GM19043 (cell line): ENCODE measurements around the gene SPOCD1.

ENCODE experiments used
- ATAC-seq: cut with Tn5 transposase; IDR thresholded peaks from one replicate; pipeline ENCODE4 v1.9.1; 2021; ENCODE audit warnings: low read depth; ENCODE audit not compliant: unreplicated experiment

Gene SPOCD1

DNA sequence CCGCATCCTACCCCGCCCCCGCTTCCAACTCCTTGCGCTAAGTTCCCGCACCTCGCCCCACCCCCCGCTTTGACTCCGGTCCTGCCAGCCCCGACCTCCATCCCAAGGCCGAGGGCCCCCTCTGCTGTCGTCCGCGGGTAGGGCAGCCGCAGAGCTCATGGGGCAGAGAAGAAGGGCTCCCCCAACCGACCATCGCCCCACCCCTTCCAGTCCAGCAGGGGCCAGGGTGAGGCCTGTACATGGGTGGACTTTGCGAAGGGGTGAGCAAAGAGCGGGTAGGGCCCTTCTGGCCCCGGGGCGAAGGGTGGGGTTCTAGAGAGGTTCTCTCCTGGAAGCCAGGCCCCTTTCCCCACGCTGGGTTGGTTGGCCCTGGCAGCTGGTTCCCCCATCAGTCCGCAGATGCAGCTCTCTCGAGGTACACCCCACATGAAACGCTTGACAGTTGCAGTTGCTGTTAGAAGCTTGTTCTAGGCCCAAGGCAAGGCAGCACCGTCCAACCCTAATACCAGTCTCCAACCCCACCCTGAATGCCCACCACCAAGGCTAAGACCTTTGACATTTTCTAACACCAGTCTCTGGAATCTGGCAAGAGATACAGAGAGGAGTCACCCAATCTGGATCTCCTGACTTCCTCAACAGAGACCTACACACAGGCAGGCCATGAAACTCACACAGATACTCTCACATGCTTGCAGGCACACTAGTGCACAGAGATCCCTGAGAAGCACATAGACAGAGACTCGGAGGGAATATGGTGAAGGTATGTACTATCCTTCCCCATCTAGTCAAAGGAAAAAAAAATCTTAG lies 26.4 kb downstream of the SPOCD1 start:
- ATAC-seq: peak; percentile 38

- ATAC-seq: peak; percentile 12
Observed at GRCh38 chr1:31788825-31789256, 27.0 kb downstream of the SPOCD1 start.

- peak; percentile 65 for ATAC-seq
Observed at GRCh38 chr1:31788138-31788824, 27.5 kb downstream of the SPOCD1 start.

GRCh38 chr1:31787786-31788137 lies 28.1 kb downstream of the SPOCD1 start:
- ATAC-seq: no peak

DNA sequence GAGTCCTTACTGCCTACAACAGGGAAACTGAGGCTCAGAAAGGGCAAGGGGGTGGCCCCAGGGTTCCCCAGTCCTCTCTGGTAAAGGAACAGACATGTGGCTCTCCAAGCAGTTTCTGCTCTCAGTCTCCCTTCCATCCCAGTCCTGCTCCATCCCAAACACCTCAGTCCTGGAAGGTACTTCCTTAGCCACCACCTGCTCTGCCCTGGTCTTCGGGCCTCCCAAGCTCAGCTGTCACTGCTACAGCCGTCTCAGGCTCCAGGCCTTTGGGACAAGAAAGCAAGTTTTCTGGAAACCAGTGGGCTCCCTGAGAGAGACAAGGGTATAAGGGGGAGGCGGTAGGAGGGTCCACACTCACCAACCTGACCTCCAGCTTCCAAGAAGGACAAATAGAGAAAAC lies 28.6 kb downstream of the SPOCD1 start:
- ATAC-seq: no peak

GRCh38 chr1:31786366-31787060 lies 29.3 kb downstream of the SPOCD1 start:
- no peak for ATAC-seq

GRCh38 chr1:31785947-31786290 lies 29.9 kb downstream of the SPOCD1 start:
- ATAC-seq: no peak

- no peak for ATAC-seq
Observed at GRCh38 chr1:31785020-31785946, 30.5 kb downstream of the SPOCD1 start.

GRCh38 chr1:31784356-31785019 lies 31.3 kb downstream of the SPOCD1 start:
- ATAC-seq: no peak

- no peak for ATAC-seq
Observed at GRCh38 chr1:31783846-31784245, 32.0 kb downstream of the SPOCD1 start.

DNA sequence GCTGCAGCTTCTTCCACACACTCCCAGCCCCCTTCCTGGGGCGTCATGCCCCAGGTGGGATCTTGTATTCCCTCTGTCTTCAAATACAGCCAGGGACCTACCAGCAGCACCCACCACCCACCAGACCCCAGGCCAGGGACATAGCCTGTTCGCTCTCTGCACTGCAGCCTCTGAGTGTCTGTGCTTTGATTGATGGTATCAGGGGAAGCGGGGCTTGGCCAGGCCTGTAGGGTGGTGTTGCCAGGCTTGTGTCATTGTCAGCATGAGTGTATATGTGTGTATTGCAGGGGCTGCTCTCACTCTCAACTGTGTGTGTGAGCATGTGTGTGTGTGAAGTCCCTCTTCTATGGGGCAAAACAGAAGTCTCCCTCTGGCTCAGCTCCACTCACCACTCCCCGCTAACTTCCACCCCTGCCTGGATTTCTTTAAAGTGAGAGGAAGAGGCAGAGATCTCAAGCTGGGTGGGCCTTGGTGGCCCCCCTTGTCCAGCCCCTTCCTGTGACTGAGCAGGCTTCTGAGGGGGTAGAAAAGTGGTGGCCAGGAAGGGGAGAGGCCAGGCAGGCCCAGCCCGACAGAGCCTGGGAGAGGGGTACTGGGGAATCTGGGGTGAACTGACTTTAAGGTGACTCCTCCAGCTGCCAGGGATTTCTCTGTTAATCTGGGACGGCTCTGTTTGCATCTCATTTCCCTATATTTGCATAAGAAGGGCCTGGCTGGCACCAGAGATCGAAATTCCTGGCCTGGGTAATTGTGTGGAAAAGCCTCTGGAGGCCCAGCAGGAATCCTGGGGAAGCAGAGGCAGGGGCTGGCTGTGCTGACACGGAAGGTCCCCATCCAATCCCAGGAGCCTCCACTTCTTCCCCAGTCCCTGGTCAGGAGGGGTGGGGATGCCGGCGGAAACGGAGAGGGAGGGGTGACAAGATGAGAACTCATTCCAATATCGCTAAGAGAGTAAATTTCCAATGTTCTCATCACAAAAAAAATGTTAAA lies 33.1 kb downstream of the SPOCD1 start:
- ATAC-seq: no peak

GRCh38 chr1:31781756-31782371 lies 34.0 kb downstream of the SPOCD1 start:
- ATAC-seq: no peak

GRCh38 chr1:31781138-31781755 lies 34.6 kb downstream of the SPOCD1 start:
- no peak for ATAC-seq

- ATAC-seq: no peak
Observed at GRCh38 chr1:31780632-31781031, 35.2 kb downstream of the SPOCD1 start.

DNA sequence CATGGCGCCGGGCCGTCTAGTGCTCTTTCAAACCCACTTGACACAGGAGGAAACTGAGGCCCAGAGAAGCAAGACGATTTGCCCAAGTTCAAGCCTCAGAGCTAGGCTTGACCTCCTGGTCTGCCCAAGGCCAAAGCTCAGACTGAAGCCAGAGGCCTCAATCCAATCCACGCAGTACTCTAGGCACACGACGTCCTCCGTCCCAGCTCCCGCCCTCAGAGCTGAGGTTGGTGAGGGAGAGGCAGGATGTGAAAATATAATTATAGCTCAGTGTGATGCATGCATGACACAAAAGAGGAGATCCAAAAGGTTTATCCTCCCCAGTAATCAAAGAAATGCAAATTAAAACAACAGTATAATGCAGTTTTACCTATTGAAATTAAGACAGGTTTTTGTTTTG lies 36.1 kb downstream of the SPOCD1 start:
- no peak for ATAC-seq

- no peak for ATAC-seq
Observed at GRCh38 chr1:31778763-31779488, 36.9 kb downstream of the SPOCD1 start.

DNA sequence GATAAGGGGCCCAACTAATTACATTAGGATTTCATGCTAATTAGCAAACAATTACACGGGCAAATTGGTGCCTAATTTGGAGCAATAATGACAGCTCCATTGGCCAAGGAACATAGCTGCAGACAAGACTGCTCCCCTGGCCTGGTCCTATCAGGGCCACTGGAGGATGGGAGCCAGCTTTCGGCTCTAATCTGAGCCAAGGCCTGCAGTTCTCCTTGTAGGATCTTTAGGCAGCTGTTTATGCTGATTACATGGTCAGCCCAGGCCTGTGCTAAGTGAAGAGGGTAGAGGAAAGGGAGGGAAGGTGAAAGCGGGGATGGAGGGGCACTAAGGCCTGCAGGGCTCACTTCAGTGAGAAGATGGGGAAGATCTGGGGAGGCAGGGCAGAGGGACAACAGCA lies 39.3 kb downstream of the SPOCD1 start:
- no peak for ATAC-seq
